C4-2B (cell line): ENCODE measurements around the gene GIPC3.
"Not testable (repeated sequence)": the region's sequence is repeated elsewhere in the genome, so short reads cannot be mapped to it uniquely, and the experiment has no call there.

Experiments used
- ZFX ChIP-seq: fragments of 450-650 bp; IDR thresholded peaks from 2 replicates; pipeline ENCODE4 v1.6.1; 2017
- TF ChIP-seq, protein P1 (sequence below): fragments of 450-650 bp; conservative IDR thresholded peaks from 2 replicates; pipeline ENCODE4 v1.5.1; 2017; ENCODE audit warnings: mild to moderate bottlenecking

DNA sequence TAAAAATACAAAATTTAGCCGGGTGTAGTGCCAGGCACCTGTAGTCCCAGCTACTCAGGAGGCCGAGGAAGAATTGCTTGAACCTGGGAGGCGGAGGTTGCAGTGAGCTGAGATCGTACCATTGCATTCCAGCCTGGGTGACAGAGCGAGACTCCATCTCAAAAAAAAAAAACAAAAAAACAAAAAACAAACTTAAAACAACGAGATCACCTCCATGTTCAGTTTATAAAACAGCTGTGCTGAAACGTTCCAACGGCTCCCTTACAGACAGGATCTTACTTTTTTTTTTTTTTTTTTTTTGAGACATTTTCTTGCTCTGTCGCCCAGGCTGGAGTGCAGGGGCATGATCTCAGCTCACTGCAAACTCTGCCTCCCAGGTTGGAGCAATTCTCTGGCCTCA, 43.5 kb downstream of the GIPC3 start:
- TF ChIP-seq, protein P1, sequence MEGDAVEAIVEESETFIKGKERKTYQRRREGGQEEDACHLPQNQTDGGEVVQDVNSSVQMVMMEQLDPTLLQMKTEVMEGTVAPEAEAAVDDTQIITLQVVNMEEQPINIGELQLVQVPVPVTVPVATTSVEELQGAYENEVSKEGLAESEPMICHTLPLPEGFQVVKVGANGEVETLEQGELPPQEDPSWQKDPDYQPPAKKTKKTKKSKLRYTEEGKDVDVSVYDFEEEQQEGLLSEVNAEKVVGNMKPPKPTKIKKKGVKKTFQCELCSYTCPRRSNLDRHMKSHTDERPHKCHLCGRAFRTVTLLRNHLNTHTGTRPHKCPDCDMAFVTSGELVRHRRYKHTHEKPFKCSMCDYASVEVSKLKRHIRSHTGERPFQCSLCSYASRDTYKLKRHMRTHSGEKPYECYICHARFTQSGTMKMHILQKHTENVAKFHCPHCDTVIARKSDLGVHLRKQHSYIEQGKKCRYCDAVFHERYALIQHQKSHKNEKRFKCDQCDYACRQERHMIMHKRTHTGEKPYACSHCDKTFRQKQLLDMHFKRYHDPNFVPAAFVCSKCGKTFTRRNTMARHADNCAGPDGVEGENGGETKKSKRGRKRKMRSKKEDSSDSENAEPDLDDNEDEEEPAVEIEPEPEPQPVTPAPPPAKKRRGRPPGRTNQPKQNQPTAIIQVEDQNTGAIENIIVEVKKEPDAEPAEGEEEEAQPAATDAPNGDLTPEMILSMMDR, result not testable (repeated sequence)
- TF ChIP-seq ZFX, result not testable (repeated sequence)
